Effector memory CD8-positive, alpha-beta T cell (primary cell): ENCODE results near the gene CORO1C.

ENCODE experiments used
- ATAC-seq: fragments of 150-1000 bp; cut with Tn5 transposase; replicated peaks from 2 replicates; pipeline ENCODE4 v1.10.0; 2021; ENCODE audit warnings: mild to moderate bottlenecking, moderate library complexity
- DNase-seq, 3 experiments: peaks; one replicate each; pipeline ENCODE4 v3.0.0; 2021
- H3K27ac Mint-ChIP-seq, 2 donors: one replicate each; pipeline ENCODE4 v1.8.0; 2022; ENCODE audit warnings: mild to moderate bottlenecking in 2 of 2, mixed read lengths in 2 of 2, moderate library complexity in 2 of 2
- H3K27me3 Mint-ChIP-seq, 2 donors: one replicate each; pipeline ENCODE4 v1.8.0; 2022; ENCODE audit warnings: mixed read lengths in 2 of 2
- H3K36me3 Mint-ChIP-seq: one replicate; pipeline ENCODE4 v1.8.0; 2022; ENCODE audit warnings: mild to moderate bottlenecking, moderate library complexity, mixed read lengths; ENCODE audit not compliant: insufficient read depth
- H3K4me1 Mint-ChIP-seq, 2 donors: one replicate each; pipeline ENCODE4 v1.8.0; 2022; ENCODE audit warnings: low read depth in 2 of 2, mixed read lengths in 2 of 2
- H3K4me3 Mint-ChIP-seq, 2 donors: one replicate each; pipeline ENCODE4 v1.8.0; 2022; ENCODE audit warnings: mild to moderate bottlenecking in 2 of 2, mixed read lengths in 2 of 2, moderate library complexity in 2 of 2
- H3K9me3 Mint-ChIP-seq, 2 donors: one replicate each; pipeline ENCODE4 v1.8.0; 2022; ENCODE audit warnings: mixed read lengths in 2 of 2

The CORO1C gene

GRCh38 chr12:108679106-108679681 lies 52.1 kb downstream of the CORO1C start:
- H3K27ac Mint-ChIP-seq, result no peak overlapping the region
- DNase-seq, result no peak
- no peak for ATAC-seq
- H3K4me1 Mint-ChIP-seq, result peaks cover 0 to 3% of the 10 kb centered on the region in 2 donors
- no peaks in the 10 kb centered on the region for H3K9me3 Mint-ChIP-seq
- H3K27me3 Mint-ChIP-seq, result no peaks in the 10 kb centered on the region
- no peak overlapping the region for H3K4me3 Mint-ChIP-seq
- H3K36me3 Mint-ChIP-seq, result peaks cover 8% of the 10 kb centered on the region

GRCh38 chr12:108678104-108678730 lies 53.1 kb downstream of the CORO1C start:
- H3K9me3 Mint-ChIP-seq, result no peaks in the 10 kb centered on the region
- H3K4me1 Mint-ChIP-seq, result peaks cover 0 to 3% of the 10 kb centered on the region in 2 donors
- H3K27me3 Mint-ChIP-seq, result no peaks in the 10 kb centered on the region
- no peak overlapping the region for H3K4me3 Mint-ChIP-seq
- H3K36me3 Mint-ChIP-seq, result peaks cover 9% of the 10 kb centered on the region
- ATAC-seq (no peak), DNase-seq (no peak)
- H3K27ac Mint-ChIP-seq, result no peak overlapping the region

GRCh38 chr12:108677381-108677780 lies 53.9 kb downstream of the CORO1C start:
- Mint-ChIP-seq H3K4me3 (no peak overlapping the region), H3K27ac (no peak overlapping the region), H3K36me3 (peaks cover 9% of the 10 kb centered on the region), H3K4me1 (peaks cover 0 to 3% of the 10 kb centered on the region in 2 donors), H3K27me3 (no peaks in the 10 kb centered on the region), H3K9me3 (no peaks in the 10 kb centered on the region)
- no peak for ATAC-seq
- DNase-seq, result no peak

GRCh38 chr12:108676707-108677106 lies 54.6 kb downstream of the CORO1C start:
- Mint-ChIP-seq H3K27ac (no peak overlapping the region), H3K4me3 (no peak overlapping the region), H3K4me1 (peaks cover 0 to 3% of the 10 kb centered on the region in 2 donors), H3K9me3 (no peaks in the 10 kb centered on the region), H3K36me3 (peaks cover 9% of the 10 kb centered on the region), H3K27me3 (no peaks in the 10 kb centered on the region)
- DNase-seq, result no peak
- ATAC-seq, result no peak

GRCh38 chr12:108675792-108676191 lies 55.5 kb downstream of the CORO1C start:
- Mint-ChIP-seq H3K27ac (no peak overlapping the region), H3K4me1 (peaks cover 0 to under 1% of the 10 kb centered on the region in 2 donors), H3K36me3 (peaks cover 9% of the 10 kb centered on the region), H3K27me3 (no peaks in the 10 kb centered on the region), H3K4me3 (no peak overlapping the region), H3K9me3 (no peaks in the 10 kb centered on the region)
- ATAC-seq (no peak), DNase-seq (no peak)

GRCh38 chr12:108672054-108672453 lies 59.3 kb downstream of the CORO1C start:
- Mint-ChIP-seq H3K4me1 (no peaks in the 10 kb centered on the region), H3K4me3 (no peak overlapping the region), H3K27ac (no peak overlapping the region), H3K36me3 (peaks cover 6% of the 10 kb centered on the region), H3K9me3 (no peaks in the 10 kb centered on the region), H3K27me3 (no peaks in the 10 kb centered on the region)
- DNase-seq (no peak), ATAC-seq (no peak)

- Mint-ChIP-seq H3K36me3 (peaks cover 6% of the 10 kb centered on the region), H3K4me1 (no peaks in the 10 kb centered on the region), H3K27me3 (no peaks in the 10 kb centered on the region), H3K9me3 (no peaks in the 10 kb centered on the region), H3K27ac (no peak overlapping the region), H3K4me3 (no peak overlapping the region)
- DNase-seq (no peak), ATAC-seq (no peak)
These were observed 60.2 kb downstream of the CORO1C start for GRCh38 chr12:108671110-108671509.

- Mint-ChIP-seq H3K4me3 (no peak overlapping the region), H3K36me3 (peaks cover 6% of the 10 kb centered on the region), H3K9me3 (no peaks in the 10 kb centered on the region), H3K4me1 (no peaks in the 10 kb centered on the region), H3K27me3 (no peaks in the 10 kb centered on the region), H3K27ac (peak overlapping the region in 1 of 2 donors; percentile 18)
- no peak for DNase-seq
- no peak for ATAC-seq
These were observed 61.2 kb downstream of the CORO1C start for GRCh38 chr12:108670066-108670631.

GRCh38 chr12:108668542-108668941 lies 62.8 kb downstream of the CORO1C start:
- Mint-ChIP-seq H3K4me3 (no peak overlapping the region), H3K36me3 (no peaks in the 10 kb centered on the region), H3K9me3 (no peaks in the 10 kb centered on the region), H3K4me1 (peaks cover 6 to 9% of the 10 kb centered on the region in 2 donors), H3K27me3 (no peaks in the 10 kb centered on the region), H3K27ac (no peak overlapping the region)
- DNase-seq (no peak), ATAC-seq (no peak)

GRCh38 chr12:108668063-108668462 lies 63.3 kb downstream of the CORO1C start:
- Mint-ChIP-seq H3K9me3 (no peaks in the 10 kb centered on the region), H3K36me3 (no peaks in the 10 kb centered on the region), H3K4me1 (peaks cover 6 to 9% of the 10 kb centered on the region in 2 donors), H3K4me3 (no peak overlapping the region), H3K27me3 (no peaks in the 10 kb centered on the region), H3K27ac (no peak overlapping the region)
- ATAC-seq, result no peak
- DNase-seq, result no peak

- ATAC-seq (no peak), DNase-seq (no peak)
- Mint-ChIP-seq H3K4me1 (peaks cover 6 to 9% of the 10 kb centered on the region in 2 donors), H3K27ac (no peak overlapping the region), H3K27me3 (no peaks in the 10 kb centered on the region), H3K36me3 (no peaks in the 10 kb centered on the region), H3K9me3 (no peaks in the 10 kb centered on the region), H3K4me3 (no peak overlapping the region)
These were observed 64.0 kb downstream of the CORO1C start for GRCh38 chr12:108667349-108667748.

- DNase-seq (no peak), ATAC-seq (no peak)
- H3K4me3 Mint-ChIP-seq, result no peak overlapping the region
- no peak overlapping the region for H3K27ac Mint-ChIP-seq
- peaks cover 6 to 9% of the 10 kb centered on the region in 2 donors for H3K4me1 Mint-ChIP-seq
- no peaks in the 10 kb centered on the region for H3K36me3 Mint-ChIP-seq
- no peaks in the 10 kb centered on the region for H3K9me3 Mint-ChIP-seq
- no peaks in the 10 kb centered on the region for H3K27me3 Mint-ChIP-seq
These were observed 64.9 kb downstream of the CORO1C start for GRCh38 chr12:108666401-108666881.

- no peak for ATAC-seq
- H3K4me1 Mint-ChIP-seq, result peaks cover 6 to 9% of the 10 kb centered on the region in 2 donors
- H3K4me3 Mint-ChIP-seq, result no peak overlapping the region
- no peaks in the 10 kb centered on the region for H3K36me3 Mint-ChIP-seq
- H3K9me3 Mint-ChIP-seq, result no peaks in the 10 kb centered on the region
- no peaks in the 10 kb centered on the region for H3K27me3 Mint-ChIP-seq
- no peak for DNase-seq
- H3K27ac Mint-ChIP-seq, result no peak overlapping the region
These were observed 65.6 kb downstream of the CORO1C start for GRCh38 chr12:108665608-108666202.
